Activated gamma-delta T cell (primary cell): ENCODE results near the gene MYO5C.

Experiments
- DNase-seq: peaks from one replicate; lab custom pipeline; 2025; lab: John Stamatoyannopoulos, UW

MYO5C gene

GRCh38 chr15:52206446-52206845, 89.2 kb downstream of the MYO5C start:
- no peak for DNase-seq

- DNase-seq = no peak
These were observed 90.9 kb downstream of the MYO5C start for GRCh38 chr15:52204657-52205056.

- no peak for DNase-seq
These were observed 94.7 kb downstream of the MYO5C start for GRCh38 chr15:52200831-52201365.

GRCh38 chr15:52199271-52199670, 96.3 kb downstream of the MYO5C start:
- DNase-seq = no peak

GRCh38 chr15:52196891-52197290, 98.7 kb downstream of the MYO5C start:
- no peak for DNase-seq

- no peak for DNase-seq
These were observed 101.8 kb downstream of the MYO5C start for GRCh38 chr15:52193791-52194190.

- DNase-seq = no peak
These were observed 102.3 kb downstream of the MYO5C start for GRCh38 chr15:52193321-52193720.

GRCh38 chr15:52191207-52191606, 104.4 kb downstream of the MYO5C start, which contains the start of gene GNB5:
Gene GNB5 (minus strand): TSS chr15:52191392. CDS start chr15:52184676, 6,716 bp downstream.
- DNase-seq = no peak

GRCh38 chr15:52186651-52187486, 108.7 kb downstream of the MYO5C start:
- no peak for DNase-seq

GRCh38 chr15:52185151-52185561, 110.4 kb downstream of the MYO5C start:
- no peak for DNase-seq

GRCh38 chr15:52184721-52185120, 110.9 kb downstream of the MYO5C start:
- no peak for DNase-seq

- no peak for DNase-seq
These were observed 111.9 kb downstream of the MYO5C start for GRCh38 chr15:52183562-52184173.

- no peak for DNase-seq
These were observed 113.4 kb downstream of the MYO5C start for GRCh38 chr15:52181938-52182780.

- DNase-seq = no peak
These were observed 114.7 kb downstream of the MYO5C start for GRCh38 chr15:52180851-52181450.

- DNase-seq = peak; percentile 43
These were observed 115.3 kb downstream of the MYO5C start for GRCh38 chr15:52180196-52180835.

GRCh38 chr15:52179278-52180195, 116.1 kb downstream of the MYO5C start:
- DNase-seq = peak; percentile 75

GRCh38 chr15:52178765-52179164, 116.8 kb downstream of the MYO5C start:
- DNase-seq = no peak

- no peak for DNase-seq
These were observed 122.7 kb downstream of the MYO5C start for GRCh38 chr15:52172869-52173268.

GRCh38 chr15:52171807-52172206, 123.8 kb downstream of the MYO5C start:
- DNase-seq = no peak

- no peak for DNase-seq
These were observed 124.2 kb downstream of the MYO5C start for GRCh38 chr15:52171386-52171785.
